ENCODE results near the gene CASP14. TPM values are rescaled to one million over a fixed set of nuclear protein-coding genes. Genes with fewer than 3 reads are reported as not detected.

The CASP14 gene, protein sequence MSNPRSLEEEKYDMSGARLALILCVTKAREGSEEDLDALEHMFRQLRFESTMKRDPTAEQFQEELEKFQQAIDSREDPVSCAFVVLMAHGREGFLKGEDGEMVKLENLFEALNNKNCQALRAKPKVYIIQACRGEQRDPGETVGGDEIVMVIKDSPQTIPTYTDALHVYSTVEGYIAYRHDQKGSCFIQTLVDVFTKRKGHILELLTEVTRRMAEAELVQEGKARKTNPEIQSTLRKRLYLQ
- under 0.01 TPM in 2 replicates for total RNA-seq

DNA sequence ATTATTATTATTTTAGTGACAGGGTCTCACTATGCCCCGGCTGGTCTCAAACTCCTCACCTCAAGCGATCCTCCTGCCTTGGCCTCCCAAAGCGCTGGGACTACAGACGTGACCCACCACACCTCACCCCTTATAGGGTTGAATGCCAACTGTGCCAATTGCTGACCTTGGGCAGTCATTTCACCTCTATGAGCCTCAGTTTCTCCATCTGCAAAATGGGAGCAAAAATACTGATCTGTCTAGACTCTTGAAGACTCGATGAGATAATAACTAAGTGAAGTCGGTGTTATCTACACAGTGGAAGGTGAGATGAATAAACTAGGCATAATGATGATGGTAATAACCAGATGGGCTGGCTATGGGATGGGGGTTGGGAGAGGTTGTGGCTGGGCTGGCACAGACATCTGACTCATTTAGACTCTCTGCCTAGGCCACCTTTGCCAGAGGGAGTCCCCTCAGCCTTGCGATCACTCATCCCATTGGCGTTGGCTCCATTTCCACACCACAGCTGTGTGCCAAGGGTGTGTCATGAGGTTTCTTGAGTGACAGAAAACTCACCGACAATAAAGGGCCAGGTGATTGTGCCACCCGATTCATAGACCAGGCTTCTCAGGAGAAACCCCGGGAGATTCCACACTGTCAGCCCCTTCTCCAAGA is at the start of gene CASP14:
TSS of gene CASP14 (plus strand) at position 596 of the 657 bp plus-strand sequence. CDS start 2,772 bp downstream, outside the sequence.

DNA sequence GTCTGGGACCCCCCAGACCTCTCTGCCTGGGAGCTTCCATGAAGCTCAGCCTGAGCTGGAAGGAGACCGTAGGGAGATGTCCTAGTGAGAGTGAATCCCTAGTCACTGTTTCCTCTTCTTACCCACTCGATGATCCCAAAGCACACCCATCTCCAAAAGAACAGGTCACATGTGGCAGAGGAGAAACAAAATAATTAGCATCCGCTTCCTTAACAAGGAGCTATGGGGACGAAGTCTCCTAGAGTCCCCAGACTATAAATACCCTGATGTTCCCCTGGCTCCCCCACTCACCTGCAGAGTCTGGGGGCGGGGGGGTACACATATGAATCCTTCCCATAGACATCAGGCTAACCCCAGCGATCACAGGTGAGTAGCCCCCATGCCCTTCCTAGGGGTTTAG is 32.6 kb downstream of the CASP14 start, which contains the start of gene OR1I1:
TSS of gene OR1I1 (plus strand) at position 301 of the 400 bp plus-strand sequence. CDS start 4,855 bp downstream, outside the sequence.

DNA sequence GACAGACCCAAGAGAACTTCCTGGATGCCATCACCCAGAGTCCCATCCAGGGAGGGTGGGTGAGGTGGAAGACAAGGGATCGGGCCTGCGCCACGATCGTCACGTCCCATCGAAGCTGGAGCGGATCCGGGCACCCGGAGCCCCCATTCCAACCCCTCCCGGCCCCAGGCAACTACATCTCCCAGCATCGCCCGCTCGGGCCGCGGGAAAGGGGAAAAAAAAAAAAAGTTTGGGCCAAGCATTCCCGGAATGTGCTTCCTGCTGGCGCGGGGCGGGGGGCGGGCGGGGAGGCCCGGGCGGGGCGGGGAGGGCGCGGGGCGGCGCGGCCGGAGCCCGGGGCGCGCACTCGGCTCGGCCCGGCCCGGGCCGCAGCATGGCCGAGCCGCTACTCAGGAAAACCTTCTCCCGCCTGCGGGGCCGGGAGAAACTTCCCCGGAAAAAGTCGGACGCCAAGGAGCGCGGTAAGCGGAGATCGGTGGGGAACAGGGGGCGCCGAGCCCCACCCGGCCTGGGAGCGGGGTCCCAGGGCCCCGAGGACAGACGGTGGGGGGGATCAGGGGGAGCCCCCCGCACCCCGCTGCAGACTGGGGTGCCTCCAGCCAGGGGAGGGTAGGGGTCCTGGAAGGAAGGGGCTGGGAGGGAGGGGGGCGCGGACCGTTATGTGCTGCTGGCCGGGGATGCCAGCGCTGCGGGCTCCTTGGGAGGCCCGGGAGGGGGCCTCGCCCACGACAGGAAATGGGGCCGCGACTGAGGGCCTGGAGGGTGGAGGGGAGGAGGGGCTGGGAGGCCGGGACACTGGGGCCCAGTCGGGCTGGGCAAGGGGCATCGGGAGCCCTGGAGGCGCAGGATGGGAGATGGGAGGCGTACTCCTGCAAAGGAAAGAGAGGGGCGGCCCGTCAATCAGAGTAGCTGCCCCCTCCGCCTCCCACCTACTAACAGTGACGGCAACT is 58.1 kb downstream of the CASP14 start, which contains the start of gene SYDE1:
TSS of gene SYDE1 (plus strand) at position 341 of the 950 bp plus-strand sequence. CDS start at position 374, 33 bp downstream.

Other genes with a start within 250 kb of the CASP14 start
- not detected in 2 replicates for gene OR7A5, start 214.3 kb upstream of the CASP14 start, total RNA-seq
- not detected in 2 replicates for gene OR7C1, start 214.3 kb upstream of the CASP14 start, total RNA-seq
- gene OR7A10, start 200.6 kb upstream of the CASP14 start, total RNA-seq = not detected in 2 replicates
- gene OR7A17, start 163.3 kb upstream of the CASP14 start, total RNA-seq = not detected in 2 replicates
- not detected in 2 replicates for gene OR7C2, start 108.0 kb upstream of the CASP14 start, total RNA-seq
- under 0.01 TPM in 1 of 2 replicates, not detected in the other for gene SLC1A6, start 69.6 kb upstream of the CASP14 start, total RNA-seq
- gene OR1I1, start 32.7 kb downstream of the CASP14 start, total RNA-seq = not detected in 2 replicates
- 1.0 and 1.2 TPM in 2 replicates for gene SYDE1, start 57.9 kb downstream of the CASP14 start, total RNA-seq
- gene NOTCH3, start 151.5 kb downstream of the CASP14 start, total RNA-seq = 66.0 and 251 TPM in 2 replicates
- gene EPHX3, start 183.0 kb downstream of the CASP14 start, total RNA-seq = 1.00 and 1.0 TPM in 2 replicates

Measured in nasal cavity respiratory epithelium epithelial cell of viscerocranial mucosa (primary cell).